Fibroblast of the aortic adventitia (primary cell): ENCODE data around the gene CENPB. TPM values are rescaled to one million over a fixed set of nuclear protein-coding genes. Genes with fewer than 3 reads are reported as not detected.

Experiments used
- DNase-seq: peaks from one replicate; pipeline ENCODE4 v3.0.0-alpha.2; 2010; ENCODE audit warnings: low read depth
- H3K4me3 ChIP-seq: 2 replicates; pipeline ENCODE4 v1.5.1; 2011; ENCODE audit warnings: low read depth, mild to moderate bottlenecking, control low read depth, low read length, moderate library complexity
- total RNA-seq: library from RNA; depleted of rRNA; stranded (reverse); fragments of >200 nt; gene quantifications from 2 replicates; pipeline ENCODE4 v1.2.3, GENCODE V29; 2012; ENCODE audit warnings: low replicate concordance
- TF ChIP-seq, protein P1 (sequence below): IDR thresholded peaks from 2 replicates; pipeline ENCODE4 v1.5.1; 2011; ENCODE audit warnings: mild to moderate bottlenecking, low read length, control low read depth, inconsistent platforms; ENCODE audit not compliant: insufficient read depth

CENPB gene
- total RNA-seq, 1 donor = 94.8 TPM

DNA sequence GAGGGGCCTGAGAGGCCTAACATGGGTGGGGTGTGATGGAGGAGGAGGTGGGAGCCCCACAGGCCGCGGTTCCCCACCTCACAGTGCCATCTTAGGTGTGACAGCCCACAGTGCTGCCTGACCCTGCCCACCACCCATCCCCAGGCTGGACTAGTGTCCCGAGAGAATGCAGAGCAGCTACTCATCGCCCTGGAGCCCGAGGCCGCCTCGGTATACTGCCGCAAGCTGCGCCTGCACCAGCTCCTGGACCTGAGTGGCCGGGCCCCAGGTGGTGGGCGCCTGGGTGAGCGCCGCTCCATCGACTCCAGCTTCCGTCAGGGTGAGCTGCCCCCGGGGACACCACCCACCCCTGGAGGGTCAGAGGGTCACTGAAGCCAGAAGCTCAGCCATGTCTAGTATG is 38.5 kb downstream of the CENPB start:
- DNase-seq = no peak
- TF ChIP-seq, protein P1, sequence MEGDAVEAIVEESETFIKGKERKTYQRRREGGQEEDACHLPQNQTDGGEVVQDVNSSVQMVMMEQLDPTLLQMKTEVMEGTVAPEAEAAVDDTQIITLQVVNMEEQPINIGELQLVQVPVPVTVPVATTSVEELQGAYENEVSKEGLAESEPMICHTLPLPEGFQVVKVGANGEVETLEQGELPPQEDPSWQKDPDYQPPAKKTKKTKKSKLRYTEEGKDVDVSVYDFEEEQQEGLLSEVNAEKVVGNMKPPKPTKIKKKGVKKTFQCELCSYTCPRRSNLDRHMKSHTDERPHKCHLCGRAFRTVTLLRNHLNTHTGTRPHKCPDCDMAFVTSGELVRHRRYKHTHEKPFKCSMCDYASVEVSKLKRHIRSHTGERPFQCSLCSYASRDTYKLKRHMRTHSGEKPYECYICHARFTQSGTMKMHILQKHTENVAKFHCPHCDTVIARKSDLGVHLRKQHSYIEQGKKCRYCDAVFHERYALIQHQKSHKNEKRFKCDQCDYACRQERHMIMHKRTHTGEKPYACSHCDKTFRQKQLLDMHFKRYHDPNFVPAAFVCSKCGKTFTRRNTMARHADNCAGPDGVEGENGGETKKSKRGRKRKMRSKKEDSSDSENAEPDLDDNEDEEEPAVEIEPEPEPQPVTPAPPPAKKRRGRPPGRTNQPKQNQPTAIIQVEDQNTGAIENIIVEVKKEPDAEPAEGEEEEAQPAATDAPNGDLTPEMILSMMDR = no peak
- no peak overlapping the region for H3K4me3 ChIP-seq

DNA sequence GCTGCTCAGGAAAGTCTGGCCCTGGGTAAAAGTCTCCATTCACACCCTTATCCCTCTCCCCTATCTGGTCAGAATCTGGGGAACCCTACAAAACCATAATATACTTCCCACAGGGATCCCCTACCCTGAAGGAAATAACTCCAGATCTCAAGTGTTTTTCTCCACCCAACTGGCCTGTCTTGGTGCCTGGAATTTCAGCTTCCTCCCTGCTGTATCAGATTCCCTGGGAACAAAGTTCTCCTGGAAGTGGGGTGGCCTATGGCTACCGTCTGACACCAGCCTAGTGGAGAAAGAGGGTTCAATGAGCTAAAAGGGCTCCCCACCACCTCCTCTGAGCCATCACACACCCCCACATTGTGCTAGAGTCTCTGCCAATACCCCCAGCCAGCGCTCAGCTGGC is 39.1 kb downstream of the CENPB start:
- H3K4me3 ChIP-seq = no peak overlapping the region
- DNase-seq = no peak
- TF ChIP-seq, protein P1 = no peak

DNA sequence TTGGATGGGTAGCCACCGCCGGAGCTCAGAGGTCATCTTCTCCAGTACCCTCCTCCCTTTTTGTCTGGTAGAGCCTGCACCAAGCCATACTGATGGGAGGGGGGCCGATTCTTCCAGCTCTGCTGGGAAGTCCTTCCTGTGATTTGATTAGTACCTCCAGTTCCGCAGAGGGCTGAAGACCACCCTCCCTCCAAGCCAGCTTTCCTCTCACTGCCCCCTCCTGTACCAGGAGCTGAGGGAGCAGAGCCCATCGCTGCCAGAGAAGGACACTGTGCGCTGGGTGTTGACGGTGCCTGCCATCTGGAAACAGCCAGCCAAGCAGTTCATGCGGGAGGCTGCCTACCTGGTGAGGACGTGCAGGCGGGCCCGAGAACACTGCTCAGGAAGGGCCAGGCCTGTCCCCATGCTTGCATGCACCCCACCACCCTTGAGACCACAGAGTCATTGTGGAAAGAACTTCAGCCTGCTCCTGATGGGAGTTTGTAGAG is 40.8 kb downstream of the CENPB start:
- TF ChIP-seq, protein P1 = no peak
- no peak for DNase-seq
- H3K4me3 ChIP-seq = no peak overlapping the region

DNA sequence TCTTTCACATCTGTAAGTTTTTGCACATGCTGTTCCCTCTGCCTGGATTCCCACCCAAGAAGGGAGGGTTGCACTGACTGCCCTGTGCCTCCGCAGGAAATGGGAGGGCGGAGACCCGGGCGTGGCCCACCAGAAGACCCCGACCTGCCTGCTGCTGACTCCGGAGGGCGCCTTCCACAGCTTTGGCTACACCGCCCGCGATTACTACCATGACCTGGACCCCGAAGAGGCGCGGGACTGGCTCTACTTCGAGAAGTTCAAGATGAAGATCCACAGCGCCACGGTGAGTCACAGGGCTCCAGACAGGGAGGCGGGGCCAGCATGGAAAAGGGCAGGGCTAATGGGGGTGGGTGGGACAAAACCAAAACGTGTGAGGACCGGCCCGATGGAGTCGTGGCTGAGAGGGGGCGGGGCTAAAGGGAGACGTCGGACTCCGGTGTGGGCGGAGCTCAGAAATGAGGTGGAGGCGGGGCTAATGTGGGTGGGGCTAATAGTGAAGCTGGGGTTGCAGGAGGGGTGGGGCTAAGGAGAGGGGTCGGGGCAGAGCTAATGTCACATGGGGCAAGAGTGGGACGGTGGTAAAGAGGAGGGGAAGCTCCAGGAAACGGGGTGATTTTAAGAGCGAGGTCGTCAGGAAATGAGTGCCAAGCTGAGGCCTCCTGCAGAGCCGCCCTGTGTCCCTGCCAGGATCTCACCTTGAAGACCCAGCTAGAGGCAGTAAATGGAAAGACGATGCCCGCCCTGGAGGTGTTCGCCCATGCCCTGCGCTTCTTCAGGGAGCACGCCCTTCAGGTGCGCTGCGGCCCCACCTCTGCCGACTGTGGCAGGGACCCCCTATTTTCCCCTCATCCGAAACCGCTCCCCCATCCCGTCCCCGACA is 41.5 kb downstream of the CENPB start:
- TF ChIP-seq, protein P1 = no peak
- no peak for DNase-seq
- H3K4me3 ChIP-seq = no peak overlapping the region

DNA sequence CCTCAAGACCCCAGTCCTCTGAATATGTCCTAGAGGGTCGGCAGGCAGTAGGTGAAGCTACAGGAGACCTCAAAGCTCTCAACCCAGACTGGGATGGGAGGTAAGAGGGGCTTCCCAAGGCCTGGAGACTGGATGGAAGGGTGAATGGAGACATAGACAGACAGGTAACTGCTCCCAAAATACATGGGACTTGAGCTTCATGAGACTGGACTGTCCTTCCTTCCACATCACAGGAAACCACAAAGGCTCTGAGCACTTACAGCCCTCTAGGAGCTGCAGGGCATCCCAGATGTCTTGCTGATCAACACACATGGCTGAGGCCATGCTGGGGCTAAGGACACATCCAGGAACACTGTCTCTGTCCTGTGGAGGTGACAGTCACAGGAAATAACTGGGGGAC is 42.5 kb downstream of the CENPB start:
- H3K4me3 ChIP-seq = no peak overlapping the region
- TF ChIP-seq, protein P1 = no peak
- DNase-seq = no peak

DNA sequence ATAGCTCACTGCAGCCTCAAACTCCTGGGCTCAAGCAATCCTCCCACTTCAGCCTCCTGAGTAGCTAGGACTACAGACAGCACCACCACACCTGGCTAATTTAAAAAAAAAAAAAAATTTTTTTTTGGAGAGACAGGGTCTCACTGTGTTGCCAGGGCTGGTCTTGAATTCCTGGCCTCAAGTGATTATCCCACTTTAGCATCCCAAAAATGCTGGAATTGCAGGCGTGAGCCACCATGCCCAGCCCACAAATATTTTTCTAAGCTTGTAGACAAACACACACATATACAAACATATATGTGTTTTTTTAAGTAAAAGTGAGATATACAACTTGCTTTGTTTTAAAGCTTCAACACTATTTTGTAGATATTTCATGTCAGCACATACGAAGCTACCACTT is 43.3 kb downstream of the CENPB start:
- TF ChIP-seq, protein P1 = no peak
- no peak for DNase-seq
- H3K4me3 ChIP-seq = no peak overlapping the region
